Measurements from ENCODE around the gene SBF2. TPM values are rescaled to one million over a fixed set of nuclear protein-coding genes. Genes with fewer than 3 reads are reported as not detected.

The SBF2 gene
- total and polyA plus RNA-seq, 2 donors (not counting 1 experiment from before 2014, with no cell fraction given), result 5.6 to 17.7 TPM

GRCh38 chr11:9868641-9869040 is 425.4 kb downstream of the SBF2 start:
- ChIA-PET POLR2A (no interaction called here), CTCF (no interaction called here)
- Histone ChIP-seq H3K4me1 (ENCODE audit: control insufficient read depth in 2 of 2, insufficient read depth in 2 of 2, low read length in 2 of 2) (no peaks in the 10 kb centered on the region), H2AFZ (ENCODE audit: insufficient read depth, low read depth, low read length, poor library complexity, severe bottlenecking) (no peak overlapping the region), H3K27ac (ENCODE audit: low read length in 2 of 2) (no peak overlapping the region), H4K20me1 (ENCODE audit: control insufficient read depth, insufficient read depth, low read length, poor library complexity, severe bottlenecking) (no peaks in the 10 kb centered on the region), H3K4me3 (ENCODE audit: control extremely low read depth in 1 of 5, extremely low read depth in 1 of 5, insufficient read depth in 1 of 5, low read depth in 2 of 5, low read length in 4 of 5) (no peak overlapping the region), H3K9ac (ENCODE audit: low read length) (no peak overlapping the region), H3K4me2 (replicated peaks; ENCODE audit: low read depth, low read length, poor library complexity, severe bottlenecking) (no peak overlapping the region), H3K27me3 (replicated peaks in 1 of 4; ENCODE audit: control extremely low read depth in 1 of 4, control insufficient read depth in 3 of 4, insufficient read depth in 4 of 4, low read length in 3 of 4) (no peaks in the 10 kb centered on the region), H3K79me2 (ENCODE audit: control insufficient read depth, insufficient read depth, low read length) (no peaks in the 10 kb centered on the region), H3K36me3 (replicated peaks in 1 of 2; ENCODE audit: control extremely low read depth in 1 of 2, control insufficient read depth in 1 of 2, extremely low read depth in 1 of 2, insufficient read depth in 2 of 2, low read length in 1 of 2) (no peaks in the 10 kb centered on the region), H3K9me3 (ENCODE audit: control extremely low read depth in 1 of 3, control insufficient read depth in 2 of 3, insufficient read depth in 1 of 3, low read length in 2 of 3) (peaks cover 3 to 6% (median 3%) of the 10 kb centered on the region in 3 donors)
- intact Hi-C loops (cut with micrococcal nuclease), result no loop called here
- DNase-seq (no peak), ATAC-seq (ENCODE audit: low read depth) (no peak)
- no peaks in the 10 kb centered on the region for H3K4me1 Mint-ChIP-seq
- TF ChIP-seq, protein P1, sequence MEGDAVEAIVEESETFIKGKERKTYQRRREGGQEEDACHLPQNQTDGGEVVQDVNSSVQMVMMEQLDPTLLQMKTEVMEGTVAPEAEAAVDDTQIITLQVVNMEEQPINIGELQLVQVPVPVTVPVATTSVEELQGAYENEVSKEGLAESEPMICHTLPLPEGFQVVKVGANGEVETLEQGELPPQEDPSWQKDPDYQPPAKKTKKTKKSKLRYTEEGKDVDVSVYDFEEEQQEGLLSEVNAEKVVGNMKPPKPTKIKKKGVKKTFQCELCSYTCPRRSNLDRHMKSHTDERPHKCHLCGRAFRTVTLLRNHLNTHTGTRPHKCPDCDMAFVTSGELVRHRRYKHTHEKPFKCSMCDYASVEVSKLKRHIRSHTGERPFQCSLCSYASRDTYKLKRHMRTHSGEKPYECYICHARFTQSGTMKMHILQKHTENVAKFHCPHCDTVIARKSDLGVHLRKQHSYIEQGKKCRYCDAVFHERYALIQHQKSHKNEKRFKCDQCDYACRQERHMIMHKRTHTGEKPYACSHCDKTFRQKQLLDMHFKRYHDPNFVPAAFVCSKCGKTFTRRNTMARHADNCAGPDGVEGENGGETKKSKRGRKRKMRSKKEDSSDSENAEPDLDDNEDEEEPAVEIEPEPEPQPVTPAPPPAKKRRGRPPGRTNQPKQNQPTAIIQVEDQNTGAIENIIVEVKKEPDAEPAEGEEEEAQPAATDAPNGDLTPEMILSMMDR (IDR thresholded peaks at IDR 0.05), result no peak
- TF ChIP-seq EZH2 (IDR thresholded peaks at IDR 0.05; ENCODE audit: borderline replicate concordance, insufficient read depth, low read depth, low read length, poor library complexity, severe bottlenecking), result no peak
- WGBS (ENCODE audit: insufficient coverage), result no CpG with 5 or more reads among the region's 3 CpGs
- H3K9me3 Mint-ChIP-seq (ENCODE audit: insufficient read depth), result peaks cover 7% of the 10 kb centered on the region
- H3K27ac Mint-ChIP-seq, result no peak overlapping the region
- no peaks in the 10 kb centered on the region for H3K27me3 Mint-ChIP-seq
- no peak overlapping the region for H3K4me3 Mint-ChIP-seq

- peaks cover 10 to 14% of the 10 kb centered on the region in 2 donors for H3K4me1 ChIP-seq (ENCODE audit: control insufficient read depth in 2 of 2, insufficient read depth in 2 of 2, low read length in 2 of 2)
- no peaks in the 10 kb centered on the region for H3K36me3 ChIP-seq (replicated peaks in 1 of 2; ENCODE audit: control extremely low read depth in 1 of 2, control insufficient read depth in 1 of 2, extremely low read depth in 1 of 2, insufficient read depth in 2 of 2, low read length in 1 of 2)
- no peaks in the 10 kb centered on the region for H3K27me3 ChIP-seq (replicated peaks in 1 of 4; ENCODE audit: control extremely low read depth in 1 of 4, control insufficient read depth in 3 of 4, insufficient read depth in 4 of 4, low read length in 3 of 4)
- intact Hi-C loops (cut with micrococcal nuclease), result loop anchor here (1.0 to 5.0 kb wide), 6 partner anchors 104 to 460 kb away; no protein-coding TSS in a partner anchor
- Mint-ChIP-seq H3K27ac (no peak overlapping the region), H3K27me3 (no peaks in the 10 kb centered on the region), H3K4me1 (peaks cover 24% of the 10 kb centered on the region), H3K4me3 (no peak overlapping the region), H3K9me3 (ENCODE audit: insufficient read depth) (peaks cover 3% of the 10 kb centered on the region)
- no peaks in the 10 kb centered on the region for H3K9me3 ChIP-seq (ENCODE audit: control extremely low read depth in 1 of 3, control insufficient read depth in 2 of 3, insufficient read depth in 1 of 3, low read length in 2 of 3)
- H2AFZ ChIP-seq (ENCODE audit: insufficient read depth, low read depth, low read length, poor library complexity, severe bottlenecking), result no peak overlapping the region
- no peaks in the 10 kb centered on the region for H3K79me2 ChIP-seq (ENCODE audit: control insufficient read depth, insufficient read depth, low read length)
- DNase-seq (no peak), ATAC-seq (ENCODE audit: low read depth) (no peak)
- no peaks in the 10 kb centered on the region for H4K20me1 ChIP-seq (ENCODE audit: control insufficient read depth, insufficient read depth, low read length, poor library complexity, severe bottlenecking)
- ChIA-PET CTCF (interaction anchor here (0.5 to 4.1 kb wide), 13 partner anchors 8 to 504 kb away, joined by 3 to 26 read pairs (median 5); partner anchors contain the start of gene ADM), POLR2A (interaction anchor here (0.6 kb wide), 1 partner anchor 197 kb away, joined by 4 read pairs; no protein-coding TSS in a partner anchor)
- no peak overlapping the region for H3K4me2 ChIP-seq (replicated peaks; ENCODE audit: low read depth, low read length, poor library complexity, severe bottlenecking)
- no CpG with 5 or more reads among the region's 2 CpGs for WGBS (ENCODE audit: insufficient coverage)
- H3K9ac ChIP-seq (ENCODE audit: low read length), result no peak overlapping the region
- no peak overlapping the region for H3K4me3 ChIP-seq (ENCODE audit: control extremely low read depth in 1 of 5, extremely low read depth in 1 of 5, insufficient read depth in 1 of 5, low read depth in 2 of 5, low read length in 4 of 5)
- H3K27ac ChIP-seq (ENCODE audit: low read length in 2 of 2), result no peak overlapping the region
- no peak for TF ChIP-seq EZH2 (IDR thresholded peaks at IDR 0.05; ENCODE audit: borderline replicate concordance, insufficient read depth, low read depth, low read length, poor library complexity, severe bottlenecking)
- TF ChIP-seq, protein P1 (IDR thresholded peaks at IDR 0.05), result no peak
Observed at GRCh38 chr11:9862981-9863380, 431.0 kb downstream of the SBF2 start.

Measured in B cell (primary cell).